GM04504 (cell line): ENCODE measurements around the gene ZNF469.
"Not testable (repeated sequence)": the region's sequence is repeated elsewhere in the genome, so short reads cannot be mapped to it uniquely, and the experiment has no call there.

Source experiments
- DNase-seq: peaks from one replicate; pipeline ENCODE4 v3.0.0-alpha.2; 2012; ENCODE audit warnings: low read depth

ZNF469 gene

GRCh38 chr16:88360401-88360800 lies 22.4 kb upstream of the ZNF469 start:
- DNase-seq, result not testable (repeated sequence)

- DNase-seq, result no peak
Measured at GRCh38 chr16:88360999-88361398, 21.8 kb upstream of the ZNF469 start.

GRCh38 chr16:88361775-88362174 lies 21.0 kb upstream of the ZNF469 start:
- no peak for DNase-seq

- DNase-seq, result no peak
Measured at GRCh38 chr16:88363239-88363891, 19.4 kb upstream of the ZNF469 start.

- no peak for DNase-seq
Measured at GRCh38 chr16:88365244-88365865, 17.4 kb upstream of the ZNF469 start.

GRCh38 chr16:88366032-88366703 lies 16.6 kb upstream of the ZNF469 start:
- no peak for DNase-seq

GRCh38 chr16:88366704-88367047 lies 16.1 kb upstream of the ZNF469 start:
- DNase-seq, result no peak

GRCh38 chr16:88367560-88367959 lies 15.2 kb upstream of the ZNF469 start:
- no peak for DNase-seq

- DNase-seq, result no peak
Measured at GRCh38 chr16:88368036-88368435, 14.7 kb upstream of the ZNF469 start.

- DNase-seq, result no peak
Measured at GRCh38 chr16:88368994-88369393, 13.8 kb upstream of the ZNF469 start.

GRCh38 chr16:88369447-88370008 lies 13.2 kb upstream of the ZNF469 start:
- DNase-seq, result no peak

GRCh38 chr16:88370365-88370764 lies 12.4 kb upstream of the ZNF469 start:
- DNase-seq, result no peak

GRCh38 chr16:88372522-88372921 lies 10.2 kb upstream of the ZNF469 start:
- DNase-seq, result no peak

GRCh38 chr16:88373211-88373610 lies 9.5 kb upstream of the ZNF469 start:
- DNase-seq, result no peak

GRCh38 chr16:88373927-88374492 lies 8.7 kb upstream of the ZNF469 start:
- no peak for DNase-seq

- no peak for DNase-seq
Measured at GRCh38 chr16:88374736-88375135, 8.0 kb upstream of the ZNF469 start.

- DNase-seq, result no peak
Measured at GRCh38 chr16:88375236-88375975, 7.4 kb upstream of the ZNF469 start.

GRCh38 chr16:88375996-88376834 lies 6.5 kb upstream of the ZNF469 start:
- DNase-seq, result no peak

- DNase-seq, result no peak
Measured at GRCh38 chr16:88376835-88377726, 5.7 kb upstream of the ZNF469 start.

- no peak for DNase-seq
Measured at GRCh38 chr16:88377961-88378360, 4.8 kb upstream of the ZNF469 start.
